GM21576 (cell line): Measurements from ENCODE around the gene NUCB1.

Source experiments
- ATAC-seq: cut with Tn5 transposase; IDR thresholded peaks from one replicate; pipeline ENCODE4 v1.9.1; 2021; ENCODE audit warnings: mild to moderate bottlenecking, moderate library complexity; ENCODE audit not compliant: unreplicated experiment

The NUCB1 gene

DNA sequence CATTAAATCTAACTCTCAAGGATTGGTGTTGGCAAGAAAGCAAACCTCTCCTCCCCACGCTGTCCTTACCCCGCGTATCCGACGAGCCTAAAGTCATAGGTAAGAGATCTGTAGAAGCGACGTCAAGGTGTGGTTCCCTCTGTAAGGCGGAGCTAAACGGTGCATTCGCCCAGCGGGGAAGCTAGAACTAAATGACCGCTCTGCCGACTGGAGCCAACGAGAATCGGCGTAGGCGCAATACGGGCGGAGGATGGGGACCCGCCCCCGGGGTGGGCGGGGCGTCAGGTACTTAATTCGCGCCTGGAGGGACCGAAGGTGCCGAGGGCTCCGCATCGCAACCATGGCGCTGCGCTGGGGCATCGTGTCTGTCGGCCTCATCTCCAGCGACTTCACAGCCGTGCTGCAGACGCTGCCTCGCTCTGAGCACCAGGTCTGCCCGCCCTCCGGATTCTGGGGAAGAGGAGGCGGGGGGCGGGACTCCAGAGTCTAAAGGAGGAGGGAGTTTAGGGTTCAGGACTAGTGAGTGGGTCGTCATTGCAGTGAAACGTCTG is 33.3 kb downstream of the NUCB1 start, which contains the start of gene DHDH:
Gene DHDH, plus strand, starts transcription at position 318 of the 551 bp plus-strand sequence. Its CDS starts 23 bp downstream, at position 341.
- no peak for ATAC-seq

DNA sequence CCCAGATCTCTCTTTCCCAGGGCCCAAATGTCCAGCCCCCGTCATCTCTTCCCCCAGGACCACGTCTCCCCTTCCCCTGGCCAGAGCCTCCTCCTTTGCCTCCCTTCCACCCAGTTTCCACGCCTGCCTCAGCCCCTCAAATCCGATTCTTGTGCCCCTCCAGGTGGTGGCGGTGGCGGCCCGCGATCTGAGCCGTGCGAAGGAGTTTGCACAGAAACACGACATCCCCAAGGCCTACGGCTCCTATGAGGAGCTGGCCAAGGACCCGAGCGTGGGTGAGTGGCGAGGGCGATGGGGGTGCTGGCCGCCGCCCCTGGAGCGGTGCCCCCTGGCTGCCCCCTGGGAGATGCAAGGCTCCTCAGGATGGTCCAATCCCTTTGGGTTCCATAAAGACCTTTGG is 34.7 kb downstream of the NUCB1 start:
- ATAC-seq, result no peak

- no peak for ATAC-seq
Measured at GRCh38 chr19:48935864-48936263, 35.8 kb downstream of the NUCB1 start.

GRCh38 chr19:48938256-48938655 is 38.1 kb downstream of the NUCB1 start:
- ATAC-seq, result no peak

DNA sequence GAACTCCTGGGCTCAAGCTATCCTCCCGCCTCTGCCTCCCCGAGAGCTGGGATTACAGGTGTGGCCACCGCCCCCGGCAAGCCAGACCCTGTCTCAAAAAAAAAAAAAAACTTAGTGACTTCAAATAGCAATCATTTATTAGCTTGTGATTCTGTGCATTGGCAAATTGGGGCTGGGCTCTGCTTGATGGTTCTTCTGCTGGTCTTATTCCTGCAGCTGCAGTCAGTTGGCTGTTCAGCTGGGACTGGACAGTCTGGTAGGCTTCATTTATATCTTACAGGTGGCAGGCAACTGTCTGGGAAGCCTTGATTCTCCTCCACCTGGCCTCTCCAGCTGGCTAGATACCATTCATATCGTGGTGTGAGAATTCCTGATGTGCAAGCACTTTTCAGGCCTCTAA is 40.8 kb downstream of the NUCB1 start:
- ATAC-seq, result no peak

DNA sequence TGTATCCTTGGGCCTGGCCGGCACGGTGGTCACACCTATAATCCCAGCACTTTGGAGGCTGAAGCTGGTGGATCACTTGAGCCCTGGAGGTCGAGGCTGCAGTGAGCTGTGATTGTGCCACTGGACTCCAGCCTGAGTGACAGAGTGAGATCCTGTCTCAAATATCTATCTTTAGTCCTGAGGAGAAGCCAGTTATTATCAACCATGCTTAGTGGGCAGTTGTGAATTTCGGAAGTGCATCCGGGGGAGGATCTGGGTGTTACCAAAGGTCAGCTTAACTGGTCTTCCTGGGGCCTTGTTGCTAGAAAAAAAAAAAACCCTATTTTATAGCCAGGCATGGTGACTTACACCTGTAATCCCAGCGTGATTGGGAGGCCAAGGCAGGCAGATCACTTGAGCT is 43.0 kb downstream of the NUCB1 start:
- ATAC-seq, result no peak

- ATAC-seq, result no peak
Measured at GRCh38 chr19:48945415-48945814, 45.3 kb downstream of the NUCB1 start.

- no peak for ATAC-seq
Measured at GRCh38 chr19:48945817-48946216, 45.7 kb downstream of the NUCB1 start.

GRCh38 chr19:48946463-48947257 is 46.5 kb downstream of the NUCB1 start:
- no peak for ATAC-seq

GRCh38 chr19:48947258-48947542 is 47.1 kb downstream of the NUCB1 start:
- no peak for ATAC-seq

- no peak for ATAC-seq
Measured at GRCh38 chr19:48950159-48950558, 50.0 kb downstream of the NUCB1 start.

DNA sequence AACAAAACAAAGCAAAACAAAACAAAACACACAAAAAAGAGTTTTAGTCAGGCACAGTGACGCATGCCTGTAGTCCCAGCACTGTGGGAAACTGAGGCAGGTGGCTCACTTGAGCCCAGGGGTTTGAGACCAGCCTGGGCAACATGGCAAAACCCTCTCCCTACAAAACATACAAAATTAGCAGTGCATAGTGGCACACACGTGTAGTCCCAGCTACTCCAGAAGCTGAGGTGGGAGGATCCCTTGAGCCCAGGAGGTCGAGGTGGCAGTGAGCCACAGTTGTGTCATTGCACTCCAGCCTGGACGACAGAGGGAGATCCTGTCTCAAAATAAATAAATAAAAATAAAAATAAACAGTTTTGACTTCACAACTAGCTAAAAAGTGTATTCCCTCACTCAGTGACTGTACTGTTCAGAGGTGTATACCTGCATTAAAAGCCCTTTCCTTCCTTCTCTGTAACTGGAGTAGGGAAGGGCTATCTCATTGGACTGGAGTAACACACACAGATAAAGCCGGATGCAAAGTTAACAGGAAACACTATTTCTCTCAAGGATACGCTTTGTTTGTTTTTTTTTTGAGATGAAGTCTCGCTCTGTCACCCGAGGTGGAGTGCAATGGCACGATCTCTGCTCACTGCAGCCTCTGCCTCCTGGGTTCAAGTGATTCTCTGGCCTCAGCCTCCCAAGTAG is 50.9 kb downstream of the NUCB1 start:
- ATAC-seq, result no peak

GRCh38 chr19:48953141-48953540 is 53.0 kb downstream of the NUCB1 start:
- no peak for ATAC-seq

DNA sequence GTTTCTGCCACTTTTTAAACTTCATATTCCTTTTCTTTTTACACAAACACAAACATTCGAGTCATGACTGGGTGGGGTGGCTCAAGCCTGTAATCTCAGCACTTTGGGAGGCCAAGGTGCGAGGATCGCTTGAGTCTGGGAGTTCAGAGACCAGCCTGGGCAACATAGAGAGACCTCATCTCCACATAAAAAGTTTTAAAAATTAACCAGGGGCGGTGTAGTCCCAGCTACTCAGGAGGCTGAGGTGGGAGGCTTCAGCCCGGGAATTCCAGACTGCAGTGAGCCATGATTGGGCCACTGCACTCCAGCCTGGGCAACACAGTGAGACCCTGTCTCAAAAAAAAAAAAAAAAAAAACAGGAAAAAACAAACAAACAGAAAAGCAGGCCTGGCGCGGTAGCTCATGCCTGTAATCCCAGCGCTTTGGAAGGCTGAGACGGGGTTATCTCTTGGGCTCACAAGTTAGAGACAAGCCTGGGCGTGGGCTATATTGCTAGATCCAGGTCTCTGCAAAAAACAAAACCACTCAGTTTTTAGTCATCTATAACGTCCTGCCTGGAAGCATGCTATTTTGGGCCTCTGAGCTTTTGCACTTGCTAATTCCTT is 54.0 kb downstream of the NUCB1 start:
- no peak for ATAC-seq

- ATAC-seq, result peak; percentile 62
Measured at GRCh38 chr19:48954595-48955307, 54.6 kb downstream of the NUCB1 start, which contains the start of gene BAX. Gene BAX, plus strand, starts transcription at chr19:48954875. Its CDS starts 54 bp downstream, at chr19:48954929.

DNA sequence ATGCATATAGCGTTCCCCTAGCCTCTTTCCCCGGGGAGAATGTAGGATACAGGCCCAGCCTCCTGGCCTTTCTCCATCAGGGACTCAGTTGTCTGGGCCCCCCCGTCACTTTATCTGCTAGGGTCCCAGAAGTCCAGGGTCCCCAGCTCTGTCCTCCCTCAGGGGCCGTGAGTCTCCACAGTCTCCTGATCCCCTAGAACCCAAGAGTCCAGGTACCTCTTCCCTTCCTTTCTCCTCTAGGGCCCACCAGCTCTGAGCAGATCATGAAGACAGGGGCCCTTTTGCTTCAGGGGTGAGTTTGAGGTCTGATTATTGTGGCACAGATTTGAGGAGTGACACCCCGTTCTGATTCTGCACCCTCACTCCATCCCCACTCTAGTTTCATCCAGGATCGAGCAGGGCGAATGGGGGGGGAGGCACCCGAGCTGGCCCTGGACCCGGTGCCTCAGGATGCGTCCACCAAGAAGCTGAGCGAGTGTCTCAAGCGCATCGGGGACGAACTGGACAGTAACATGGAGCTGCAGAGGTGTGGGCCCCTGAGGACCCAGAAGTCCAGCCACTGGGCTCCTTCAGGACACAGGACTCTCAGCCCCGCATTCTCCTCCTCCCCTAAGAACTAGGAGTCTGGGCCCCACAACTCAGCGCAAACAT is 55.3 kb downstream of the NUCB1 start:
- no peak for ATAC-seq

- ATAC-seq, result no peak
Measured at GRCh38 chr19:48958006-48958405, 57.9 kb downstream of the NUCB1 start.

- ATAC-seq, result no peak
Measured at GRCh38 chr19:48959341-48960239, 59.5 kb downstream of the NUCB1 start.

- ATAC-seq, result no peak
Measured at GRCh38 chr19:48961051-48961649, 61.0 kb downstream of the NUCB1 start.
